SU-DHL-6 (cell line): ENCODE measurements around the gene UBE2O.

Experiments used
- CTCF ChIP-seq: fragments of 200-600 bp; sonication (generic); IDR thresholded peaks from one replicate; pipeline ENCODE4 v1.5.1; 2017; ENCODE audit warnings: antibody characterized with exemption, mild to moderate bottlenecking, low read length, moderate library complexity; ENCODE audit not compliant: insufficient read depth, poor library complexity, severe bottlenecking
- EZH2phosphoT487 ChIP-seq: fragments of 200-600 bp; sonication (generic), shearing (Covaris generic); conservative IDR thresholded peaks from 2 replicates; pipeline ENCODE4 v1.6.1; 2018; ENCODE audit warnings: mild to moderate bottlenecking, antibody characterized with exemption, low read length, moderate library complexity, mixed read lengths

- TF ChIP-seq CTCF (no peak), EZH2phosphoT487 (no peak)
Observed at GRCh38 chr17:76496464-76496863, 43.5 kb upstream of the UBE2O start.
